HG03442 (cell line): ENCODE data around the gene ZNF219.

Source experiments
- ATAC-seq: cut with Tn5 transposase; IDR thresholded peaks from one replicate; pipeline ENCODE4 v1.9.1; 2021; ENCODE audit warnings: mild to moderate bottlenecking, moderate library complexity; ENCODE audit not compliant: unreplicated experiment

The ZNF219 gene

GRCh38 chr14:21088687-21089086, 9.8 kb downstream of the ZNF219 start:
- no peak for ATAC-seq

- peak; percentile 64 for ATAC-seq
Observed at GRCh38 chr14:21087294-21088091, 11.0 kb downstream of the ZNF219 start.

- no peak for ATAC-seq
Observed at GRCh38 chr14:21086908-21087293, 11.6 kb downstream of the ZNF219 start.

GRCh38 chr14:21084998-21085853, 13.2 kb downstream of the ZNF219 start:
- ATAC-seq, result no peak

- no peak for ATAC-seq
Observed at GRCh38 chr14:21084396-21084795, 14.1 kb downstream of the ZNF219 start.

- ATAC-seq, result no peak
Observed at GRCh38 chr14:21083565-21084325, 14.7 kb downstream of the ZNF219 start.

GRCh38 chr14:21081521-21082142, 16.8 kb downstream of the ZNF219 start:
- no peak for ATAC-seq

- no peak for ATAC-seq
Observed at GRCh38 chr14:21078726-21079125, 19.7 kb downstream of the ZNF219 start.

GRCh38 chr14:21078287-21078686, 20.2 kb downstream of the ZNF219 start:
- no peak for ATAC-seq

GRCh38 chr14:21077672-21078071, 20.8 kb downstream of the ZNF219 start:
- ATAC-seq, result no peak

GRCh38 chr14:21075719-21076437, 22.6 kb downstream of the ZNF219 start:
- no peak for ATAC-seq

GRCh38 chr14:21074398-21075272, 23.8 kb downstream of the ZNF219 start:
- no peak for ATAC-seq

GRCh38 chr14:21073921-21074320, 24.5 kb downstream of the ZNF219 start:
- ATAC-seq, result no peak

GRCh38 chr14:21072781-21073339, 25.6 kb downstream of the ZNF219 start:
- no peak for ATAC-seq

GRCh38 chr14:21072031-21072473, 26.4 kb downstream of the ZNF219 start:
- no peak for ATAC-seq

- peak; percentile 61 for ATAC-seq
Observed at GRCh38 chr14:21071225-21072030, 27.0 kb downstream of the ZNF219 start.

GRCh38 chr14:21070610-21071224, 27.7 kb downstream of the ZNF219 start:
- ATAC-seq, result peak; percentile 1
